ENCODE measurements around the gene ZMYND11.
A peak's percentile ranks its signal among the peaks of the same experiment; 100 is the strongest.

ZMYND11 gene

GRCh38 chr10:135132-135600 is at the start of gene ZMYND11:
Gene ZMYND11, plus strand, starts transcription at chr10:135455. Its CDS starts 44,558 bp downstream, at chr10:180013.
- peak; percentile 71 for DNase-seq (ENCODE audit: low spot score)

DNA sequence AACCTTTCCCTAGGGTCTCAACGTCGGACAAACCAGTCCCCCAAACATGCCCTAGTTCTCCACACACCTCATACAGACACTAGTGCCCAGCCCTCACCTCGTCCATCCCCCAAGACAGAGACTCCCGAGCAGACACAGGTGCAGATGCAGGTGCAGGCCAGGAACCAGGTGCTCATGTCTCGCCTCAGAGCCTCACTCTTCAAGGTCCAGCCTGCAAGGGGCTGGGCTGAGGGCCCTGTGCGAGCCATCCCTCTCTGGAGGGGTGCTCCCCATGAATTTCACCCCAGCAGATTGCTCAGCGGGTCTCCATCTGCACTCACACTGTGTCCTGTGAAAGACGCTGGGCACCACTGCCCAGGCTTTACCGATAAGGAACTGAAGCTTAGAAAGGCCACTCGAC is 49.2 kb upstream of the ZMYND11 start:
- no peak for DNase-seq (ENCODE audit: low spot score)

GRCh38 chr10:87177-88080 is 47.8 kb upstream of the ZMYND11 start:
- no peak for DNase-seq (ENCODE audit: low spot score)

DNA sequence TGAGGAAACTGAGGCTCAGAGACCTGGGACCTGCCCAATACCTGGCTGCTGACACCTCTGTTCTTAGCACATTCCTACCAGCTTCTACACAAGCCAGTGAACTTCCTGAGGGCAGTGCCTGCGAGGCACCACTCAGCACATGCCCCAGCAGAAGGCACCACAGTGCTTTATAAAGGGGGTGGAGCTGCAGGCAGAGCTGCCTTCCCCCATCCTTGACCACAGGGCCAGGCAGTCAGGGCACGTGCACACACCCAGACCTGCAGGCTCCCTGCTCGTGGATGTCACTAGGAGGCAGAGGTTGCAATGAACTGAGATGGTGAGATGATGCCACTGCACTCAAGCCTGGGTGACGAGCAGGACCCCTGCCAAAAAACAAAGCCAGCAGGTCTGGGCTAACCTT is 47.0 kb upstream of the ZMYND11 start:
- no peak for DNase-seq (ENCODE audit: low spot score)

DNA sequence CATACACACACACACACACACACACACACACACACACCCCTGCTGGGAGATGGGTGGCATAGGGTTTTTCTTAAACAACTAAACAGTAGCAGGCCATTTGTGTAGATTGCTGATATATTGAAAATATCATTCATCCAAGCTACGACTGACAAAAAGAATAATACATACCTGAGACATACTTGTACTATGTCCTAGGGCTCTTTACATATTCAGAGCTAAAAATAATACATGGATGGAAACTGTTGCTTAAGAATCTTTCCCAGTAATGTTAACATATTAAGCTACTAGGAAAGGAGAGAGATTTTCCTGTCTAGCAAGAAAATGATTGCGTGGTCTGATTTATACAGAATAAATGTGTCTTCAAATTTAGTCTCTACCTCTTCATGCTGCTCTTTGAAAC is 46.0 kb upstream of the ZMYND11 start:
- DNase-seq (ENCODE audit: low spot score), result no peak

DNA sequence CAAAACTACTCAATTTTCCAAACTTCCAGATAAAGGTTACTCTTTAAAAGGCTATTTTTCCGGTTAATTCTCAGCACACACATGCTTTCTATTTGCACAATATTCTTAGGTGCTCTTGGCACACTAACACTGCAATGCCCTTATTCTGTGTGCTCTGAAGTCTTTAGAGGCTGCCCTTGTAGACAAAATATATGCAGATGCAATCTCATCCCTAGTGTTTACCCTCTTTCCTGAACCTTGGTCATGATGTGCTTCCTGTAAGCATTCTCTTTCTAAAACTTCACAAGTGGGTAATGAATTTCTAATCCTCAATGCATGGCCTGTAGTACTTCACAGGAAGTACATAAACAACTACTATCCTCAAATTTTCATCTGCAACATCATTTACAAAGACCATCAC is 45.1 kb upstream of the ZMYND11 start:
- no peak for DNase-seq (ENCODE audit: low spot score)

DNA sequence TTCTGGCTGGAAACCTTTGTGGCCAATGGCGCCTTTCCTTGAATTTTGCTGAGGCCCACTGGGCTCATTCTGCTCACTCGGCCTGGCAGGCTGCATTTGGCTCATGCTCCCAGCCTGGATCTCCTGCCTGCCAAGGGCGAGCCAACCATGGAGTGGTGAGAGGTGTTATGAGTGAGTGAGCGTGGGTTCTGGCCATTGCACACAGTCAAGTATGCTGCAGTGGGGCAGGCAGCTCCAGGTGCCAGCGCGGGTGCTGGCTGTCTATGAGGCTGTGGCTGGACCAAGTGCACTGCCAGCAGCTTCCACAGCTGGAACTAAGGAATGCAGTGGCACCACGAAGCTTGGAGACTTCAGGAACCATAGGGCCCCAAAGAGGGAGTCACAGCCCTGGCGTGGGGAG is 43.9 kb upstream of the ZMYND11 start:
- no peak for DNase-seq (ENCODE audit: low spot score)

DNA sequence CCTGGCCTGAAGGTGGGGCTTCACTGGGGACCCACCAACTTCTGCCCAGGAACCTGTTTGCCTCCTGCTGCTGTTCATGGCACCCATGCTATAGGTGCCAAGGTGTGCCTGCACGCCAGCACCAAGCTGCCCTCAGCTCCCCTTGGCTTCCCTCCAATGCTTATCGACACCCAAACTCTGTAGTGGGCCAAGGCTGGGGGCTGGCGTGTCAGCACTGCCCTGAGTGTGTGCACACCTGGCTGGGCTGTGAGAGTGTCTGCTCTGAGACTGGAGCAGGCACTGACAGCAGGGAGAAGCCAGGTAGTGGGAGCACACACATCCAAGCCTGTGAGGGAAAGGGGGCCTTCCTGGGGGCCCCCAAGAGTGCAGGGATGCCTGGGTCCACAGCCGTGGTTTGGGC is 43.1 kb upstream of the ZMYND11 start:
- DNase-seq (ENCODE audit: low spot score), result no peak

- no peak for DNase-seq (ENCODE audit: low spot score)
Measured at GRCh38 chr10:92846-93245, 42.4 kb upstream of the ZMYND11 start.

DNA sequence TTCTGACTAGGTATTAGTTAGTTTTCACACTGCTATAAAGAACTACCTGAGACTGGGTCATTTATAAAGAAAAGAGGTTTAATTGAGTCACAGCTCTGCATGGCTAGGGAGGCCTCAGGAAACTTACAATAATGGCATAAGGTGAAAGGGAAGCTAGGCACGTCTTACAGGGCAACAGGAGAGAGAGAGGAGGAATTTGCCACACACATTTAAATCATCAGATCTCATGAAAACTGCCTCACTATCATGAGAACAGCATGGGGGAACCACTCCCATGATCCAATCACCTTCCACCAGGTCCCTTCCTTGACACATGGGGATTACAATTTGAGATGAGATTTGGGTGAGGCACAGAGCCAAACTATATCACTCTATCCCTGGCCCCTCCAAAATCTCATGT is 40.6 kb upstream of the ZMYND11 start:
- no peak for DNase-seq (ENCODE audit: low spot score)

DNA sequence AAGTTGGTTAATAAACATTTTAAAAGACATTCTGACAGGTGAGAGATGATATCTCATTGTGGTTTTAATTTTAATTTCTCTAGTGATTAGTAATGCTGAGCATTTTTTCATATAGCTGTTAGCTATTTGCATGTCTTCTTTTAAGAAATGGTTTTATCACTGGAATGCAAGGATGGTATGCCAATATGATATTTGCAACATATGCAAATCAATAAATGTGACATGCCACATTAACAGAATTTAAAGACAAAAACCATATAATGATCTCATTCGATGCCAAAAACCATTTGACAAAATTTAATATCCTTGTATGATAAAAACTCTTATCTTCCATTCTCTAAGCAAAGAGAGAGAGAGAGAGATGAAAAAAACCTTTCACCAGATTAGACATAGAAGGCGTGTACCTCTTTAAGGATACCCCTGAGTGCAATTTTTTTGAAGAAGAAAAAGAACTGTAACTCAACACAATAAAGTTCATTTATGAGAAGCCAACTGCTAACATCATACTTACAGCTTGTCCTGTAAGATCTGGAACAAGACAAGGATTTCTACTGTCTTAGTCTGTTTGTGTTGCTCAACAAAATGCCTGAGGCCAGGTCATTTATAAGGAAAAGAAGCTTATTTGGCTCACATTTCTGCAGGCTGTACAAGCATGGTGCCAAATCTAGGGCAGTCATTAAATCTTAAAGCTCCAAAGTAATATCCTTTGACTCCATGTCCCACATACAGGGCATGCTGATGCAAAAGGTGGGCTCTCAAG is 39.7 kb upstream of the ZMYND11 start:
- no peak for DNase-seq (ENCODE audit: low spot score)

- DNase-seq (ENCODE audit: low spot score), result no peak
Measured at GRCh38 chr10:96466-96865, 38.8 kb upstream of the ZMYND11 start.

DNA sequence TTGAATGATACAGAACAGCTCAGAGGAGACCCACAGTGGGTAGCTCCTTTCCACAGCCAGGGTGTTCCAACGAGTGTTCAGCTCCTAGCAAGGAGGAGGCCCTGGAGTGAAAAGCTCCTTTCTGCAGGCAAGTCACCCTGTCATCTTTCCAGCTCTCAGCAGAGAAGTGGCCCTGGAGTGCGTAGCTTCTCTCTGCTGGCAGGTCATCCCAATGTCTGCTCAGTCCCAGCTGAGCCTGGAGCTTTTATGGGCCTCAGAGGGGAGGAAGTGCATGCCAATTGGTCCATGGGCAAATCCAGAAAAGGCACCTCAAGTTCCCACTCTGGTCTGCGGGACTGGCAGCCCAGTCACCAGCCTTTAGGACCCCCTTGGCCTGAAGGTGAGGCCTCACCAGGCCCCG is 30.8 kb upstream of the ZMYND11 start:
- DNase-seq (ENCODE audit: low spot score), result no peak

DNA sequence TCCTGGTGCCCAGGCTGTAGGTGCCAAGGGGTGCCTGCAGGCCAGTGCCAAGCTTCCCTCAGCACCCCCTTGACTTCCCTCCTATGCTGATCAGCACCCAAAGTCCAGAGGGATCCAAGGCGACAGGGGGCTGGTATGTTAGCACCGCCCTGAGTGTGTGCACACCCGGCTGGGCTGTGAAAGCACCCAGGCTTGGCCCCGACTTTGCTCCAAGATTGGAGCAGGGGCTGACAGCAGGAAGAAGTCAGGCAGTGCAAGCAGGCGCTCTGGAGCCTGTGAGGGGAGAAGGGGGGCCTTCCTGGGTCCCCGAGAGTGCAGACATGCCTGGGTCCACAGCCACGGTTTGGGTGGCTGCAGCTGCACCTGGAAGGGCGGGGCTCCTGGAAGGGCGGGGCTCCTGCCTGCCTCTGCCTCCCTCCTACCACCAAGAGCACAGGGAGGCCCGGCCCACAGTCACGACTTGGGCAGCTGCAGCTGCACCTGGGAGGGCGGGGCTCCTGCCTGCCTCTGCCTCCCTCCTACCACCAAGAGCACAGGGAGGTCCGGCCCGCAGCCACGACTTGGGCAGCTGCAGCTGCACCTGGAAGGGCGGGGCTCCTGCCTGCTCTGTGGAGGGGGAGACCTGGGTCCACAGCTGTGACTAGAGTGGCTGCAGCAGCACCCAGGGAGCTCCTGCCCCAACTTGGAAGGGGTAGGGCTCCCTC is 30.2 kb upstream of the ZMYND11 start:
- no peak for DNase-seq (ENCODE audit: low spot score)

DNA sequence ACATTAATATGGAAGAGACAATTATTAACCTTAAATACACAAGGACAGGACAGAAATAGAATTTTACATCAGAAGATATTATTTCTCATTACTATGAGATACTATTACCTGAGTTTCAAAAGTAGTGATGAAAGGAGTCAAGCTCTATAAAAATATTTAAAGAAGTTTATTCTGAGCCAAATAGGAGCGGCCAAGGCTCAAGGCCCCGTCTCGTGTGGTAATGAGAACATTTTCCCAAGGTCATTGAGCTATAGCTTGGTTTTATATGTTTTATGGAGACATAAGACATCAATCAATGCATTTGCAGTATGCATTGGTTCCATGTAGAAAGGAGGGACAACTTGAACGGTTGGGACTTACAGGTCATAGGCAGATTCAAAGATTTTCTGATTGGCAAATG is 29.4 kb upstream of the ZMYND11 start:
- no peak for DNase-seq (ENCODE audit: low spot score)

- DNase-seq (ENCODE audit: low spot score), result peak; percentile 5
Measured at GRCh38 chr10:106740-107139, 28.5 kb upstream of the ZMYND11 start.

DNA sequence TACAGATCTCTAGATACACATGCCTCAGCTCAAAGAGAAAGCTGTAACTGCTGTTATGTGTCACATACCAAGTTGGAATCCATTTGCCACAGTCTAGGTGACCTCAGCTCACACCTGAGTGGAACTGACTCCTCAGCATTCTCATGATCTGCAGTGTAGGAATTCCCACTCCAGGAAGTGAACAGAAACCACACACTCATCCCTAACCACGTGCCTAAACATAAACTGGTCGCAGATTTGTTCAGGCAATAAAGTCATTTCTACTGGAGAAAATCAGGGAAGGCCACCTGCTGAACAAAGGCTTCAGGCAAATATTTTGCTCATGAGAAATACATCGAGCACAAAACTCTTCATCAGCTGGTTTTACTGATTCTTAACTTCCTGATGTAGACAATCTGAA is 23.0 kb upstream of the ZMYND11 start:
- DNase-seq (ENCODE audit: low spot score), result no peak

- DNase-seq (ENCODE audit: low spot score), result no peak
Measured at GRCh38 chr10:124874-125273, 10.4 kb upstream of the ZMYND11 start.

GRCh38 chr10:127612-128432 is 7.4 kb upstream of the ZMYND11 start:
- peak; percentile 30 for DNase-seq (ENCODE audit: low spot score)

- no peak for DNase-seq (ENCODE audit: low spot score)
Measured at GRCh38 chr10:129810-130209, 5.4 kb upstream of the ZMYND11 start.

All from CD4-positive, alpha-beta T cell treated with Interleukin-2 at 100 ng/mL for 4 hours (primary cell).